Activated CD8-positive, alpha-beta T cell treated with anti-CD3 and anti-CD28 coated beads, Interleukin-2, amount 10 ng/mL, durations not matched to agents 7 days and 5 days (primary cell): ENCODE results near the gene SPATA31E1. TPM values are rescaled to one million over a fixed set of nuclear protein-coding genes. Genes with fewer than 3 reads are reported as not detected.
"Not testable (repeated sequence)": the region's sequence is repeated elsewhere in the genome, so short reads cannot be mapped to it uniquely, and the experiment has no call there.

Source experiments
- ATAC-seq: fragments of 150-1000 bp; cut with Tn5 transposase; one replicate; pipeline ENCODE4 v1.10.0; 2021; ENCODE audit warnings: moderate library complexity
- CTCF ChIA-PET: fragments of 350-600 bp; sonication (Branson Sonifier 250); formaldehyde crosslinking; loops from one replicate; lab custom pipeline; 2021; ENCODE audit warnings: antibody characterized with exemption; lab: Charles Lee
- POLR2A ChIA-PET: fragments of 350-600 bp; sonication (Branson Sonifier 250); formaldehyde crosslinking; loops from one replicate; lab custom pipeline; 2021; ENCODE audit warnings: antibody characterized with exemption; lab: Charles Lee
- DNase-seq: peaks from one replicate; pipeline ENCODE4 v3.0.0-alpha.2; 2020
- H3K27ac Mint-ChIP-seq: one replicate; pipeline ENCODE4 v1.8.0; 2021; ENCODE audit warnings: mild to moderate bottlenecking, mixed read lengths
- H3K27me3 Mint-ChIP-seq: one replicate; pipeline ENCODE4 v1.8.0; 2021; ENCODE audit warnings: low read depth, mixed read lengths
- H3K36me3 Mint-ChIP-seq: one replicate; pipeline ENCODE4 v1.8.0; 2021; ENCODE audit warnings: low read depth, mixed read lengths
- H3K4me1 Mint-ChIP-seq: one replicate; pipeline ENCODE4 v1.8.0; 2021; ENCODE audit warnings: low read depth, mixed read lengths
- H3K4me3 Mint-ChIP-seq: one replicate; pipeline ENCODE4 v1.8.0; 2021; ENCODE audit warnings: mild to moderate bottlenecking, mixed read lengths
- H3K9me3 Mint-ChIP-seq: one replicate; pipeline ENCODE4 v1.8.0; 2022; ENCODE audit warnings: mixed read lengths; ENCODE audit not compliant: insufficient read depth
- total RNA-seq, 2 experiments: library from RNA; stranded (reverse); gene quantifications; one replicate each; pipeline ENCODE4 v1.2.3, GENCODE V29; 2021

The SPATA31E1 gene
- not detected for total RNA-seq

- POLR2A ChIA-PET, result no interaction called here
- DNase-seq (no peak), ATAC-seq (no peak)
- Mint-ChIP-seq H3K36me3 (no peaks in the 10 kb centered on the region), H3K27me3 (no peaks in the 10 kb centered on the region), H3K27ac (no peak within 1 kb of the TSS), H3K4me3 (no peak within 1 kb of the TSS), H3K9me3 (no peaks in the 10 kb centered on the region), H3K4me1 (no peaks in the 10 kb centered on the region)
- CTCF ChIA-PET, result no interaction called here
Measured at GRCh38 chr9:87882627-87883026, at the start of gene SPATA31E1. Gene SPATA31E1, plus strand, starts transcription at chr9:87882877. Its CDS starts 15 bp downstream, at chr9:87882892.

- Mint-ChIP-seq H3K4me1 (no peaks in the 10 kb centered on the region), H3K27ac (no peak overlapping the region), H3K4me3 (no peak overlapping the region), H3K36me3 (no peaks in the 10 kb centered on the region), H3K27me3 (peaks cover 8% of the 10 kb centered on the region), H3K9me3 (no peaks in the 10 kb centered on the region)
- CTCF ChIA-PET, result no interaction called here
- DNase-seq (no peak), ATAC-seq (no peak)
- POLR2A ChIA-PET, result no interaction called here
Measured at GRCh38 chr9:87834357-87834756, 48.3 kb upstream of the SPATA31E1 start.

GRCh38 chr9:87836536-87836935 is 46.1 kb upstream of the SPATA31E1 start:
- Mint-ChIP-seq H3K27ac (no peak overlapping the region), H3K9me3 (no peaks in the 10 kb centered on the region), H3K27me3 (peaks cover 2% of the 10 kb centered on the region), H3K4me1 (no peaks in the 10 kb centered on the region), H3K36me3 (no peaks in the 10 kb centered on the region), H3K4me3 (no peak overlapping the region)
- CTCF ChIA-PET, result no interaction called here
- POLR2A ChIA-PET, result no interaction called here
- ATAC-seq, result no peak
- DNase-seq, result no peak

GRCh38 chr9:87836951-87837705 is 45.5 kb upstream of the SPATA31E1 start:
- Mint-ChIP-seq H3K27me3 (no peaks in the 10 kb centered on the region), H3K36me3 (no peaks in the 10 kb centered on the region), H3K9me3 (no peaks in the 10 kb centered on the region), H3K4me3 (no peak overlapping the region), H3K27ac (no peak overlapping the region), H3K4me1 (no peaks in the 10 kb centered on the region)
- CTCF ChIA-PET, result no interaction called here
- POLR2A ChIA-PET, result no interaction called here
- DNase-seq (no peak), ATAC-seq (no peak)

GRCh38 chr9:87840134-87840533 is 42.5 kb upstream of the SPATA31E1 start:
- no peak for DNase-seq
- POLR2A ChIA-PET, result no interaction called here
- Mint-ChIP-seq H3K27ac (no peak overlapping the region), H3K27me3 (no peaks in the 10 kb centered on the region), H3K36me3 (no peaks in the 10 kb centered on the region), H3K4me3 (no peak overlapping the region), H3K4me1 (no peaks in the 10 kb centered on the region), H3K9me3 (no peaks in the 10 kb centered on the region)
- no peak for ATAC-seq
- CTCF ChIA-PET, result no interaction called here

GRCh38 chr9:87842878-87843585 is 39.6 kb upstream of the SPATA31E1 start:
- H3K27me3 Mint-ChIP-seq, result no peaks in the 10 kb centered on the region
- ChIA-PET POLR2A (no interaction called here), CTCF (no interaction called here)
- H3K27ac Mint-ChIP-seq, result no peak overlapping the region
- H3K9me3 Mint-ChIP-seq, result no peaks in the 10 kb centered on the region
- no peaks in the 10 kb centered on the region for H3K36me3 Mint-ChIP-seq
- DNase-seq (no peak), ATAC-seq (no peak)
- H3K4me3 Mint-ChIP-seq, result no peak overlapping the region
- H3K4me1 Mint-ChIP-seq, result no peaks in the 10 kb centered on the region

GRCh38 chr9:87844506-87844905 is 38.2 kb upstream of the SPATA31E1 start:
- ChIA-PET POLR2A (no interaction called here), CTCF (no interaction called here)
- Mint-ChIP-seq H3K4me1 (no peaks in the 10 kb centered on the region), H3K27me3 (no peaks in the 10 kb centered on the region), H3K27ac (no peak overlapping the region), H3K36me3 (no peaks in the 10 kb centered on the region), H3K4me3 (no peak overlapping the region), H3K9me3 (no peaks in the 10 kb centered on the region)
- ATAC-seq, result no peak
- DNase-seq, result no peak

- DNase-seq, ATAC-seq, CTCF ChIA-PET, H3K27me3 Mint-ChIP-seq, H3K9me3 Mint-ChIP-seq, H3K4me1 Mint-ChIP-seq, H3K4me3 Mint-ChIP-seq, H3K27ac Mint-ChIP-seq, H3K36me3 Mint-ChIP-seq, POLR2A ChIA-PET: not testable (repeated sequence)
Measured at GRCh38 chr9:87847817-87848216, 34.9 kb upstream of the SPATA31E1 start.

GRCh38 chr9:87849144-87849758 is 33.4 kb upstream of the SPATA31E1 start:
- H3K9me3 Mint-ChIP-seq, result no peaks in the 10 kb centered on the region
- H3K4me1 Mint-ChIP-seq, result no peaks in the 10 kb centered on the region
- H3K27me3 Mint-ChIP-seq, result peaks cover 3% of the 10 kb centered on the region
- DNase-seq, result no peak
- no peak for ATAC-seq
- no peaks in the 10 kb centered on the region for H3K36me3 Mint-ChIP-seq
- no peak overlapping the region for H3K27ac Mint-ChIP-seq
- CTCF ChIA-PET, result no interaction called here
- no peak overlapping the region for H3K4me3 Mint-ChIP-seq
- POLR2A ChIA-PET, result no interaction called here

- ChIA-PET POLR2A (no interaction called here), CTCF (no interaction called here)
- H3K27ac Mint-ChIP-seq, result no peak overlapping the region
- no peak overlapping the region for H3K4me3 Mint-ChIP-seq
- DNase-seq (no peak), ATAC-seq (no peak)
- H3K9me3 Mint-ChIP-seq, result no peaks in the 10 kb centered on the region
- no peaks in the 10 kb centered on the region for H3K36me3 Mint-ChIP-seq
- H3K4me1 Mint-ChIP-seq, result no peaks in the 10 kb centered on the region
- H3K27me3 Mint-ChIP-seq, result peaks cover 3% of the 10 kb centered on the region
Measured at GRCh38 chr9:87850391-87850790, 32.3 kb upstream of the SPATA31E1 start.

GRCh38 chr9:87851186-87851585 is 31.5 kb upstream of the SPATA31E1 start:
- CTCF ChIA-PET, H3K36me3 Mint-ChIP-seq, H3K27me3 Mint-ChIP-seq, H3K4me3 Mint-ChIP-seq, DNase-seq, ATAC-seq, H3K27ac Mint-ChIP-seq, H3K9me3 Mint-ChIP-seq, H3K4me1 Mint-ChIP-seq: not testable (repeated sequence)
- POLR2A ChIA-PET, result interaction anchor here (0.6 kb wide), 1 partner anchor 117 kb away, joined by 3 read pairs; no protein-coding TSS in a partner anchor

- CTCF ChIA-PET, result no interaction called here
- ATAC-seq (no peak), DNase-seq (no peak)
- H3K9me3 Mint-ChIP-seq, result no peaks in the 10 kb centered on the region
- POLR2A ChIA-PET, result no interaction called here
- no peaks in the 10 kb centered on the region for H3K36me3 Mint-ChIP-seq
- H3K4me3 Mint-ChIP-seq, result no peak overlapping the region
- no peak overlapping the region for H3K27ac Mint-ChIP-seq
- no peaks in the 10 kb centered on the region for H3K4me1 Mint-ChIP-seq
- H3K27me3 Mint-ChIP-seq, result peaks cover 3% of the 10 kb centered on the region
Measured at GRCh38 chr9:87853302-87853701, 29.4 kb upstream of the SPATA31E1 start.
